ENCODE results near the gene ATXN2.
"Not testable (repeated sequence)": the region's sequence is repeated elsewhere in the genome, so short reads cannot be mapped to it uniquely, and the experiment has no call there.

Gene ATXN2

DNA sequence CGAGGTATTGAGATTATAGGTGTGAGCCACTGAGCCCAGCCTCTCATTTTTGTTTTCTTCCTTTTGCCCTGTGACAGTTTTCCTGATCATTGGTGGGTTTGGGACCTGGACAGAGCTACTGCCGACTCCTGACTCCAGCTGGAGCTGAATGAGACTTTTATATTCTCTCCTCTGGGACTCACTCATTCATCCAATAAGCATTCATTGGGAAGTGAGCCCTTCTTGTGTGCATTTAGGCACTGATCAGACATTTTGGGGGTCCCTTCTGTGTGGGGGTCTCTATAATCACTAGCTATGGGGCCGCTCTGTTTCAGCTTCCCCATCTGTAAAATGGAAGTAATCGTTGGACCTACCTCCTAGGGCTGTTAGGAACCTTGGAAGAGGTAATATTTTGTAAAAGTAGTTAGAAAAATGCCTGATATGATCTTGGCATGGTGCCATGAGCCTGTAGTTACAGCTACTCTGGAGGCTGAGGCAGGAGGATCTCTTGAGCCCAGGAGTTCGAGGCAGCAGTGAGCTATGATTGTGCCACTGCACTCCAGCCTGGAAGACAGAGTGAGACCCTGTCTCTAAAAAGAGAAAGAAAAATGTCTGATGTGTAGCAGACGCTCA lies 186.2 kb downstream of the ATXN2 start:
- no peak for DNase-seq

- no peak for DNase-seq
These were observed 186.9 kb downstream of the ATXN2 start for GRCh38 chr12:111412007-111412829.

- DNase-seq, result no peak
These were observed 187.8 kb downstream of the ATXN2 start for GRCh38 chr12:111411185-111411764.

GRCh38 chr12:111410431-111411184 lies 188.5 kb downstream of the ATXN2 start:
- no peak for DNase-seq

DNA sequence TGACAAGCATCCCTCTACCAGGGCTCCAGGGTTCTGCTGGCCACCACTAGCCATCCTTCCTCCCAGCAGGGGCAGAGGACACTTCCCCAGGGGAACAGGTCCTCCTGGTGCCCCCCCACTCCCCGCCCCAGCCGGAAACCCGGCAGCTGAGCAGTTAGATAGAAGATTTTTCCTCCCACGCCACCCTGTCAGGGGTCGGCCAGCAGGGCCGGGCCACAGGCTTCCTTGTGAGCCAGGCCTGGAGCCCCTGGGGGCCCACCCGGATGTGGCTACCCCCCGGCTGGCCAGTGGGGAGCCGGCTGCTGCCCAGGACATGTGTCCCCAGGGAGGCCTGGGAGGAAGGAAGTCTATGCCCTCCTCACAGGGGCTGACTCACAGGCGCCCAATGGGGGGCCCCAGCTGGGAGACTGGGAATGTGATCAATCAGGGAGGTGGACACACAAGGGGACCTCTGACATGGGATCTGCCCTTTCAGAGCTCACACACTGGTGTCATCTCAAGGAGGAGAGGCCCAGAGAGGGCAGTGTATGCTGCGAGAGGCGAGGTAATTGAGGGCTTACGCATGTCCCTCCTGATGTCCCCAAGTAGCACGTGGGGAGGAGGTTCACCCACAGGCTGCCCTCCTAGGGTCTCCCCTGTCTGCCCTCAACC lies 189.2 kb downstream of the ATXN2 start:
- DNase-seq, result no peak

GRCh38 chr12:111409403-111409779 lies 189.7 kb downstream of the ATXN2 start:
- no peak for DNase-seq

- no peak for DNase-seq
These were observed 190.3 kb downstream of the ATXN2 start for GRCh38 chr12:111408686-111409402.

DNA sequence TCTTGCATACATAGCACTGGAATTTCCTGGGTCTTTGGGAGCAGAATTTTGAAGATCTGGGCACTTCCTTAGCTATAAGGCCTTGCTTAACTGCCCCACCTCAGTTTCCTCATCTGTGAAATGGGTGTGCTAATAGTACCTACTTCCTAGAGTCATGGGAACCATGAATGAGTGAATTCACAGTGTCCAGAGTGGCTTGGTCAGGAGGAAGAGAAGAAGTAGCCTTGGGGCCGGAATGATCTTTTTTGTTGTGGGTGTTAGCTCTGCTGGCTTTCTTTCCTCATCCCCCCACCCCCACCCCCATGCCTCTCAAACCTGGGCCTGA lies 191.0 kb downstream of the ATXN2 start:
- DNase-seq, result no peak

- no peak for DNase-seq
These were observed 191.6 kb downstream of the ATXN2 start for GRCh38 chr12:111407377-111408115.

DNA sequence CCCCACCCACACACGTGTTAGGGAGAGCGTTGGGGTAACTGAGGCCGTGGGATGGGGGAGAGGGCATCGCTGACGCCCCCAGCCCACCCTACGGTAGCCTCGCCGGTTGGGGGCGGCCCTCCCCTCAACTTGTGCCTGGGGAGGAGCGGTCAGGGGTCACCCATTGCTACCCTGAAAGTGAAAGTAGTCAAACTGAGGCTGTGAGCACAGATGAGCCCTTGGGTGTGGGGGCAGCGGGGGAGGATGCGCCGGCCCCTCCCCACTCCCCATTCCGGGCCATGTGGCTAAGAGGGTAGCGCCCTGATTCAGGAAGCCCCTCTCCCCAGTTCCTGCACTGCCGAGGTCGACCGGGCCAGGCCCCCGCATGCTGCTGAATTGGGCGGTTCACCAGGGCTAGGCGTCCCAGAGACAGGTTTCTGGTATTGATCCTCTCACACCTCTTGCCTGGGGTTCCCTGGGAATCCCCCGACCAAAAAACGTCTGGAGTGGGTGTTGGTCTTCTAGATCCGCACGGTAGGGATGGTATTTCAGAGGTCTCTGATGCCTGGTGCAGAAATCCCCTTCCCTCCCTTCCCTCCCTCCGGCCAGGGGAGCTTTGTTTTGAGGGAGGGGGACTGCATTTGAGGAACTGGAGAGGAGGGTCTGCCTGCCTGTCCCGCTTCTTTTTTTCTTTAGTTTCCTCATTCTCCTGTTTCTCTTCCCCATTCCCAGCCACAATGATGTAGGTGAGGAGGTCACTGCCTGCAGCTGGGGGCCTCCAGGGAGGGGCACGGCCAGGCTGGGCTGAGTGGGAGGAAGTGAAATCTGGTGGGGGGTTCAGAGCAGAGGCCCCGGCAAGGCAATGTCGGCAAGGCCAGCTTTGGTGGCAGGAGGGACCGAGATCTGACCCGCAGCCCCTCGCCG lies 192.4 kb downstream of the ATXN2 start:
- no peak for DNase-seq

GRCh38 chr12:111405859-111406473 lies 193.1 kb downstream of the ATXN2 start, which contains the start of gene SH2B3:
SH2B3 (plus strand) TSS chr12:111405923; CDS start chr12:111418146, 12,223 bp downstream.
- DNase-seq, result no peak

DNA sequence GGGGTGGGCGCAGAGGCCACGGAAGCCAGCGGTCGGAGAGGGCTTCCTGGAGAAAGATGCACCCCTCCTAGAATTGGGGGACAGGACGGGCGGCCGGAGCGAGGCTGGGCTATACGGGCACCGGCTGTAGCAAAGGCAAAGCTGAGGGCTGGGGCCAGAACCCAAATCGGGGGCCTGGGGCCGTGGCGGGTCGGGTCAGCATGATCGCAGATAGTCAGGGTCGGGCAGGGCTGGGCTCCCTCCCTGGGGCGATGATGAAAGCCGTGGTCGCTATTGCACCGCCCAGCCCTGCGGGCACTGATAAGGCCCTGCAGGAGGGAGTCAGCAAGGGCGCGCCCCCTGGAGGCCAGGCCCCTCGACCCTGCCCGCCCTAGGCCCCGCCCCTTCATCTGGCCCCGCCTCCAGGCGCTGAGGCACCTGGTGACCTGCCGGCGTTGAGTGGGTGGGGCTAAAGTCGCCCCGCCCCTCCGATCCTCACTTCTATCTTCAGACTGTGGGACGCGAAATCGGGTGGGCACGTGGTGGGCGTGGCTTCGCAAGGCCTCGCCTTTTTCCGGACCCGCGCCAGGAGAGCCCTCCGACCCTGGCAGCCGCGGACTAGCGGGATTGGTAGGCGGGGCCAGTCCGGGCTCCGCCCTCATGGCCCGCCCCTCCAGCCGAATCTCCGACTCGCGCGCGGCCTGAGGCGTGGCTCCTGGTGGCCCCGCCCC lies 193.8 kb downstream of the ATXN2 start:
- peak; percentile 46 for DNase-seq

DNA sequence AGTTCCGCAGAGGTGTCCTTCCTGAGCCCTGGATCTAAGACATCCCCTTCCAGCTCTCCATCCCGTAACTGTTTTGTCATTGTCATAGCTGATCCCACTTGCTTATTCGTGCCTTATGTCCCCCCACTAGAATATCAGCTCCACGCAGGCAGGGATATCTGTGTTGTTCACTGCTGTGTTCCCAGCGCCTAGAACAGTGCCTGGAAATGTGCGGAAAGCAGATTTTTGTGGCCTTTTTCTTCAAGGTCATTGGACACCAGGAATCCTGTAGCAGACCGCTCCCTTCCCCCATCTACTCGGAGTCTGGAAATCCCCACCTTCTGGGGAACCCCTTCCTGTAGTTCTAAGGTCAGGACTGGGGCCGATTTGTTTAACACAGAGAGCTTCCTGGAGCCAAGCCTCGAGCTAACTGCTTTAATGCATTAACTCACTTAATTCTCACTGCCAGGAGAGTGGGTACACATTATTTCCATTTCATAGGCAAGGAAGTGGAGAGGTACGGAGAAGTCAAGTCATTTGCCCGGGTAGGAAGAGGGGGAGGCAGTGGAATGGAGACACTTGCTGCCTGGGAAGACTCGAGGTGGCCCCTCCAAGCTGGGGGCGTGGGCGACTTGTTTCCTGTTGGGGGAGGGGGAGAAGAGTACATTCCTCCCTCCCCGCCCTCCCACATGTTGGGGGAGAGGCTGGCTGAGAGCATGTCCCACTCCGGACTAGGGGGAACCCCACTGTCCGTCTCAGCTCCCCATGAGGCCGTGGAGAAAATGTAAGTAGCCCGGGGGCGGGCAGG lies 194.6 kb downstream of the ATXN2 start:
- no peak for DNase-seq

DNA sequence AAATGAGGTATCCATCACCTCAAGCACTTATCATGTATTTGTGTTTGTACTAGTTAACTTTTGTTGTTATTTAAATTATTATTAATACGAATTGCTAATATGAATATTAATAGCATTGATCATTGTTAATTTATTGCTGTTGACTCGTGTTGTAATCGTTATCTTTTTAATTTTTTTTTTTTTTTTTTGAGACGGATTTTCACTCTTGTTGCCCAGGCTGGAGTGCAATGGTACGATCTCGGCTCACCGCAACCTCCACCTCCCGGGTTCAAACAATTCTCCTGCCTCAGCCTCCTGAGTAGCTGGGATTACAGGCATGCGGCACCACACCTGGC lies 196.7 kb downstream of the ATXN2 start:
- DNase-seq, result not testable (repeated sequence)

Measured in DMS79 treated with DMSO at 0.1 percent for 48 hours (cell line).